PC-9 (cell line): Measurements from ENCODE around the gene USP54. TPM values are rescaled to one million over a fixed set of nuclear protein-coding genes. Genes with fewer than 3 reads are reported as not detected.

Experiments used
- BruUV-seq: library from RNA; stranded (reverse); fragments of 400-500 nt; replicated peaks from 2 replicates; lab custom pipeline; 2021; lab: Mats Ljungman, UMichigan
- CTCF ChIA-PET: fragments of 300-600 bp; sonication (Branson Sonifier 250); formaldehyde crosslinking; loops from one replicate; lab custom pipeline; 2022; ENCODE audit warnings: antibody characterized with exemption; lab: Charles Lee
- POLR2A ChIA-PET: fragments of 300-600 bp; sonication (Branson Sonifier 250); formaldehyde crosslinking; loops from one replicate; lab custom pipeline; 2022; ENCODE audit warnings: antibody characterized with exemption; ENCODE audit not compliant: unreplicated experiment; lab: Charles Lee
- DNase-seq, 2 experiments: peaks; one replicate each; pipeline versions ENCODE4 v3.0.0 to v3.0.0-alpha.2; 2015 to 2022; ENCODE audit warnings: mixed read lengths in 1 of 2
- H2AFZ ChIP-seq: fragments of 200-600 bp; sonication (generic); 2 replicates; pipeline ENCODE4 v1.8.1; 2017; ENCODE audit warnings: antibody characterized with exemption
- H3F3A ChIP-seq: fragments of 200-600 bp; sonication (generic); 2 replicates; pipeline ENCODE4 v1.8.1; 2017; ENCODE audit warnings: antibody characterized with exemption, mild to moderate bottlenecking, low read depth; ENCODE audit not compliant: insufficient read depth
- H3K27ac ChIP-seq: fragments of 200-600 bp; sonication (generic); 2 replicates; pipeline ENCODE4 v1.6.1; 2016; ENCODE audit warnings: mixed run types
- H3K27me3 ChIP-seq: fragments of 200-600 bp; sonication (generic); 2 replicates; pipeline ENCODE4 v1.6.1; 2016; ENCODE audit warnings: low read depth, mixed run types; ENCODE audit not compliant: insufficient read depth
- H3K36me3 ChIP-seq: fragments of 200-600 bp; sonication (generic); 2 replicates; pipeline ENCODE4 v1.6.1; 2016; ENCODE audit warnings: low read depth, mixed run types
- H3K4me1 ChIP-seq: fragments of 200-600 bp; sonication (generic); replicated peaks from 2 replicates; pipeline ENCODE4 v1.6.1; 2016; ENCODE audit warnings: mixed run types; ENCODE audit not compliant: insufficient read depth
- H3K4me2 ChIP-seq: fragments of 200-600 bp; sonication (generic); 2 replicates; pipeline ENCODE4 v1.6.1; 2017; ENCODE audit warnings: mixed run types
- H3K4me3 ChIP-seq: fragments of 200-600 bp; sonication (generic); 2 replicates; pipeline ENCODE4 v1.6.1; 2016; ENCODE audit warnings: mixed run types
- H3K79me2 ChIP-seq: fragments of 200-600 bp; sonication (generic); 2 replicates; pipeline ENCODE4 v1.6.1; 2017; ENCODE audit warnings: low read depth, mixed run types
- H3K9me2 ChIP-seq: fragments of 200-600 bp; sonication (generic); 2 replicates; pipeline ENCODE4 v1.8.1; 2017; ENCODE audit warnings: mild to moderate bottlenecking; ENCODE audit not compliant: insufficient read depth
- H3K9me3 ChIP-seq: fragments of 200-600 bp; sonication (generic); 2 replicates; pipeline ENCODE4 v1.8.1; 2016; ENCODE audit warnings: low read depth; ENCODE audit not compliant: insufficient read depth
- H4K20me1 ChIP-seq: fragments of 200-600 bp; sonication (generic); 2 replicates; pipeline ENCODE4 v1.8.1; 2017; ENCODE audit not compliant: insufficient read depth
- EZH2 ChIP-seq: fragments of 200-600 bp; sonication (generic); IDR thresholded peaks from 2 replicates; pipeline ENCODE4 v1.8.0; 2017; ENCODE audit warnings: antibody characterized with exemption, low read depth
- intact Hi-C: fragments of 100-400 bp; cut with micrococcal nuclease; formaldehyde crosslinking; loops from one replicate; pipeline ENCODE4 v1.10.0; 2022; ENCODE audit not compliant: unreplicated experiment
- total RNA-seq: library from RNA; stranded (reverse); gene quantifications from 2 replicates; pipeline ENCODE4 v1.2.3, GENCODE V29; 2021
- TF ChIP-seq, protein P1 (sequence below): fragments of 200-600 bp; sonication (generic); conservative IDR thresholded peaks from 2 replicates; pipeline ENCODE4 v1.6.1; 2017; ENCODE audit warnings: mixed run types, antibody characterized with exemption, mild to moderate bottlenecking, moderate library complexity

The USP54 gene
- total RNA-seq, 1 experiment from 2014 or later, result 52.4 TPM

DNA sequence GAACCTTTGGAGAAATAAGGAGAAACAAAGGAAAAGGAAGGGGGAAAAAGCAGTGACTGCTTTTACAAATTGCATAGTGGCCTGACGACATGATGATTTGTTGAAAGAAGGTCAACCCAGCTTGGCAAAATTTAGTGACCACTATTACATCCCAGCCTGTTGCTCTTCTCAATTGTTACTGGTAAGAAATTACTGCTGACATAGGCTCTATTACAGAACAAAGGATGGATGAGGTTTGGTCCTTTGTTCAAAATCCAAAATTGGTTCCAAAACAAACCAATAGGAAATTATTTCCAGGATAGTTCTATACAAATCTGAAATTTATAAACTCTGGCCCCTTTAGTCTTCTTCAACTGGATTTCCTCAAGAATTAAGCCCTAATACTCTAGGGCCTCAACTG, 39.6 kb downstream of the USP54 start:
- POLR2A ChIA-PET, result interaction anchor here (0.6 kb wide), 2 partner anchors 50 to 230 kb away, joined by 3 to 4 read pairs; no protein-coding TSS in a partner anchor
- no peak overlapping the region for H3K4me3 ChIP-seq
- H2AFZ ChIP-seq, result no peak overlapping the region
- CTCF ChIA-PET, result no interaction called here
- no peaks in the 10 kb centered on the region; the same call in 1 of the 2 replicates for H3F3A ChIP-seq
- 0 out of 2 replicates have a peak, but pooled peaks cover 3% of the 10 kb centered on the region for H3K9me2 ChIP-seq
- no peaks in the 10 kb centered on the region for H3K9me3 ChIP-seq
- TF ChIP-seq, protein P1, sequence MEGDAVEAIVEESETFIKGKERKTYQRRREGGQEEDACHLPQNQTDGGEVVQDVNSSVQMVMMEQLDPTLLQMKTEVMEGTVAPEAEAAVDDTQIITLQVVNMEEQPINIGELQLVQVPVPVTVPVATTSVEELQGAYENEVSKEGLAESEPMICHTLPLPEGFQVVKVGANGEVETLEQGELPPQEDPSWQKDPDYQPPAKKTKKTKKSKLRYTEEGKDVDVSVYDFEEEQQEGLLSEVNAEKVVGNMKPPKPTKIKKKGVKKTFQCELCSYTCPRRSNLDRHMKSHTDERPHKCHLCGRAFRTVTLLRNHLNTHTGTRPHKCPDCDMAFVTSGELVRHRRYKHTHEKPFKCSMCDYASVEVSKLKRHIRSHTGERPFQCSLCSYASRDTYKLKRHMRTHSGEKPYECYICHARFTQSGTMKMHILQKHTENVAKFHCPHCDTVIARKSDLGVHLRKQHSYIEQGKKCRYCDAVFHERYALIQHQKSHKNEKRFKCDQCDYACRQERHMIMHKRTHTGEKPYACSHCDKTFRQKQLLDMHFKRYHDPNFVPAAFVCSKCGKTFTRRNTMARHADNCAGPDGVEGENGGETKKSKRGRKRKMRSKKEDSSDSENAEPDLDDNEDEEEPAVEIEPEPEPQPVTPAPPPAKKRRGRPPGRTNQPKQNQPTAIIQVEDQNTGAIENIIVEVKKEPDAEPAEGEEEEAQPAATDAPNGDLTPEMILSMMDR, result no peak
- TF ChIP-seq EZH2, result no peak
- BruUV-seq, result no TSS peak
- H3K79me2 ChIP-seq, result 0 out of 2 replicates have a peak, but pooled peaks cover 2% of the 10 kb centered on the region
- DNase-seq, result no peak
- H3K27ac ChIP-seq, result no peak overlapping the region
- no peaks in the 10 kb centered on the region for H3K4me1 ChIP-seq
- no peaks in the 10 kb centered on the region for H3K36me3 ChIP-seq
- no peaks in the 10 kb centered on the region for H3K27me3 ChIP-seq
- intact Hi-C loops, result no loop called here
- no peak overlapping the region for H3K4me2 ChIP-seq
- no peaks in the 10 kb centered on the region for H4K20me1 ChIP-seq

- Histone ChIP-seq H3K27ac (no peak overlapping the region), H3K79me2 (0 out of 2 replicates have a peak, but pooled peaks cover 2% of the 10 kb centered on the region)
- POLR2A ChIA-PET, result interaction anchor here (0.6 kb wide), 1 partner anchor 46 kb away, joined by 9 read pairs; the partner anchor contains the start of gene USP54
Measured at GRCh38 chr10:73545357-73545756, 45.8 kb downstream of the USP54 start.

GRCh38 chr10:73537709-73538108, 53.4 kb downstream of the USP54 start:
- Histone ChIP-seq H3F3A (no peaks in the 10 kb centered on the region; the same call in 1 of the 2 replicates), H3K4me2 (no peak overlapping the region), H4K20me1 (no peaks in the 10 kb centered on the region), H3K27ac (no peak overlapping the region), H3K79me2 (no peaks in the 10 kb centered on the region), H3K4me1 (no peaks in the 10 kb centered on the region), H3K27me3 (no peaks in the 10 kb centered on the region), H3K36me3 (0 out of 2 replicates have a peak, but pooled peaks cover 3% of the 10 kb centered on the region), H2AFZ (no peak overlapping the region), H3K9me2 (no peaks in the 10 kb centered on the region), H3K9me3 (no peaks in the 10 kb centered on the region), H3K4me3 (no peak overlapping the region)
- POLR2A ChIA-PET, result interaction anchor here (0.6 to 0.7 kb wide), 2 partner anchors 67 to 234 kb away, joined by 3 read pairs; a partner anchor contains a TSS
- CTCF ChIA-PET, result no interaction called here
- no peak for TF ChIP-seq EZH2
- TF ChIP-seq, protein P1, result no peak
- intact Hi-C loops, result no loop called here
- no TSS peak for BruUV-seq
- no peak for DNase-seq

More at GRCh38 chr10:73545357-73545756, 45.8 kb downstream of the USP54 start:
- Histone ChIP-seq H3K9me2 (no peaks in the 10 kb centered on the region), H3F3A (no peaks in the 10 kb centered on the region), H4K20me1 (no peaks in the 10 kb centered on the region), H2AFZ (no peak overlapping the region), H3K4me1 (no peaks in the 10 kb centered on the region), H3K4me3 (no peak overlapping the region), H3K27me3 (no peaks in the 10 kb centered on the region), H3K36me3 (no peaks in the 10 kb centered on the region), H3K9me3 (no peaks in the 10 kb centered on the region), H3K4me2 (no peak overlapping the region)
- CTCF ChIA-PET, result interaction anchor here (0.6 kb wide), 1 partner anchor 223 kb away, joined by 3 read pairs; no protein-coding TSS in a partner anchor
- TF ChIP-seq EZH2, result no peak
- TF ChIP-seq, protein P1, result no peak
- BruUV-seq, result no TSS peak
- intact Hi-C loops, result no loop called here
- DNase-seq, result no peak
